Right lobe of liver (tissue), 4 donors: Measurements from ENCODE around the gene PCDHA8.
"Not testable (repeated sequence)": the region's sequence is repeated elsewhere in the genome, so short reads cannot be mapped to it uniquely, and the experiment has no call there.

Source experiments
- POLR2A ChIP-seq: fragments of 450-650 bp; IDR thresholded peaks from one replicate; pipeline ENCODE4 v1.6.1; 2017; ENCODE audit warnings: antibody characterized with exemption, mild to moderate bottlenecking
- TF ChIP-seq, protein P1 (sequence below), 4 donors: fragments of 200-600 bp in 3 of 4; fragments of 450-650 bp in 1 of 4; IDR thresholded peaks; one replicate each; pipeline versions ENCODE4 v1.5.1 to v1.8.0; 2016 to 2022; ENCODE audit warnings: antibody characterized with exemption in 4 of 4, mild to moderate bottlenecking in 2 of 4
- donor health status: DM: no; HTN: no; CAD: no.
- donor health status: DM: no; HTN: no; CAD: no.
- donor health status: DM: no; HTN: yes; CAD: no.

- TF ChIP-seq, protein P1, sequence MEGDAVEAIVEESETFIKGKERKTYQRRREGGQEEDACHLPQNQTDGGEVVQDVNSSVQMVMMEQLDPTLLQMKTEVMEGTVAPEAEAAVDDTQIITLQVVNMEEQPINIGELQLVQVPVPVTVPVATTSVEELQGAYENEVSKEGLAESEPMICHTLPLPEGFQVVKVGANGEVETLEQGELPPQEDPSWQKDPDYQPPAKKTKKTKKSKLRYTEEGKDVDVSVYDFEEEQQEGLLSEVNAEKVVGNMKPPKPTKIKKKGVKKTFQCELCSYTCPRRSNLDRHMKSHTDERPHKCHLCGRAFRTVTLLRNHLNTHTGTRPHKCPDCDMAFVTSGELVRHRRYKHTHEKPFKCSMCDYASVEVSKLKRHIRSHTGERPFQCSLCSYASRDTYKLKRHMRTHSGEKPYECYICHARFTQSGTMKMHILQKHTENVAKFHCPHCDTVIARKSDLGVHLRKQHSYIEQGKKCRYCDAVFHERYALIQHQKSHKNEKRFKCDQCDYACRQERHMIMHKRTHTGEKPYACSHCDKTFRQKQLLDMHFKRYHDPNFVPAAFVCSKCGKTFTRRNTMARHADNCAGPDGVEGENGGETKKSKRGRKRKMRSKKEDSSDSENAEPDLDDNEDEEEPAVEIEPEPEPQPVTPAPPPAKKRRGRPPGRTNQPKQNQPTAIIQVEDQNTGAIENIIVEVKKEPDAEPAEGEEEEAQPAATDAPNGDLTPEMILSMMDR (IDR thresholded peaks at IDR 0.05): not testable (repeated sequence)
- not testable (repeated sequence) for TF ChIP-seq POLR2A
Observed at GRCh38 chr5:140848139-140849102, 7.4 kb downstream of the PCDHA8 start, which contains the start of gene PCDHA9.
